HepG2 (cell line): ENCODE measurements around the gene NUCB1. TPM values are rescaled to one million over a fixed set of nuclear protein-coding genes. Genes with fewer than 3 reads are reported as not detected.

ENCODE experiments used
- EED ChIP-seq: sonication (generic); formaldehyde crosslinking; IDR thresholded peaks from 2 replicates; pipeline ENCODE4 v1.5.0; 2020; ENCODE audit warnings: mild to moderate bottlenecking, missing genetic modification reagents
- FIP1L1 ChIP-seq: fragments of 200-400 bp; formaldehyde crosslinking; IDR thresholded peaks from 2 replicates; pipeline ENCODE4 v1.6.1; 2018; ENCODE audit warnings: low read depth, mild to moderate bottlenecking, low read length, moderate library complexity, borderline replicate concordance; ENCODE audit not compliant: insufficient read depth
- KLF9 ChIP-seq: IDR thresholded peaks from 2 replicates; pipeline ENCODE4 v1.6.1; 2016; ENCODE audit warnings: low read depth
- LBX2 ChIP-seq: sonication (generic); formaldehyde crosslinking; IDR thresholded peaks from 2 replicates; pipeline ENCODE4 v1.5.0; 2020; ENCODE audit warnings: missing genetic modification reagents, mild to moderate bottlenecking, borderline replicate concordance
- MLX ChIP-seq: IDR thresholded peaks from 2 replicates; pipeline ENCODE4 v1.6.1; 2016
- MNT ChIP-seq: fragments of 450-650 bp; IDR thresholded peaks from 2 replicates; pipeline ENCODE4 v1.6.1; 2016
- MYPOP ChIP-seq: sonication (generic); formaldehyde crosslinking; IDR thresholded peaks from 2 replicates; pipeline ENCODE4 v1.8.1; 2023; ENCODE audit warnings: mild to moderate bottlenecking, moderate library complexity, missing genetic modification reagents
- RERE ChIP-seq: IDR thresholded peaks from 2 replicates; pipeline ENCODE4 v1.6.1; 2016; ENCODE audit warnings: low read depth, missing genetic modification reagents, missing compliant biosample characterization
- RFX1 ChIP-seq: fragments of 450-650 bp; IDR thresholded peaks from 2 replicates; pipeline ENCODE4 v1.6.1; 2017
- SMARCC2 ChIP-seq: fragments of 450-650 bp; IDR thresholded peaks from 2 replicates; pipeline ENCODE4 v1.6.1; 2017; ENCODE audit warnings: antibody characterized with exemption, mild to moderate bottlenecking
- TIGD3 ChIP-seq: sonication (generic); formaldehyde crosslinking; IDR thresholded peaks from 2 replicates; pipeline ENCODE4 v1.5.1; 2020; ENCODE audit warnings: mild to moderate bottlenecking, missing genetic modification reagents, borderline replicate concordance
- TRIM24 ChIP-seq: sonication (generic); formaldehyde crosslinking; IDR thresholded peaks from 2 replicates; pipeline ENCODE4 v1.8.0; 2022; ENCODE audit warnings: mild to moderate bottlenecking, missing genetic modification reagents
- WIZ ChIP-seq: sonication (generic); formaldehyde crosslinking; IDR thresholded peaks from 2 replicates; pipeline ENCODE4 v1.5.1; 2020; ENCODE audit warnings: mild to moderate bottlenecking, missing genetic modification reagents
- ZKSCAN1 ChIP-seq: fragments of 150-350 bp; IDR thresholded peaks from 2 replicates; pipeline ENCODE4 v1.6.1; 2014; ENCODE audit warnings: low read length
- ZNF33A ChIP-seq: sonication (generic); formaldehyde crosslinking; IDR thresholded peaks from 2 replicates; pipeline ENCODE4 v1.5.1; 2020; ENCODE audit warnings: missing genetic modification reagents, mild to moderate bottlenecking, moderate library complexity, borderline replicate concordance
- ZNF414 ChIP-seq: sonication (generic); formaldehyde crosslinking; IDR thresholded peaks from 2 replicates; pipeline ENCODE4 v1.5.0; 2020; ENCODE audit warnings: missing genetic modification reagents
- ZNF510 ChIP-seq: sonication (generic); formaldehyde crosslinking; IDR thresholded peaks from 2 replicates; pipeline ENCODE4 v1.4.0; 2020; ENCODE audit warnings: low read depth, mild to moderate bottlenecking, missing genetic modification reagents
- ZNF567 ChIP-seq: sonication (generic); formaldehyde crosslinking; IDR thresholded peaks from 2 replicates; pipeline ENCODE4 v1.8.1; 2023; ENCODE audit warnings: mild to moderate bottlenecking, missing genetic modification reagents, borderline replicate concordance
- ZNF570 ChIP-seq: sonication (generic); formaldehyde crosslinking; IDR thresholded peaks from 2 replicates; pipeline ENCODE4 v1.4.0; 2020; ENCODE audit warnings: mild to moderate bottlenecking, missing genetic modification reagents, borderline replicate concordance
- ZNF777 ChIP-seq: sonication (generic); formaldehyde crosslinking; IDR thresholded peaks from 2 replicates; pipeline ENCODE4 v1.4.0; 2020; ENCODE audit warnings: missing genetic modification reagents
- polyA plus RNA-seq, 8 experiments: library from polyadenylated mRNA; depleted of rRNA in 3 of 8; stranded (reverse) in 7 of 8; unstranded in 1 of 8; fragments of >200 nt; fragmentation: Illumina TruSeq in 4 of 8; extraction: Trizol in 4 of 8; gene quantifications; 2 replicates each; pipeline versions ENCODE4 v1.2.1 to v1.2.3, GENCODE V29; 2011 to 2016; ENCODE audit warnings: low read depth in 4 of 8, missing spikeins in 1 of 8, mixed read lengths in 1 of 8; ENCODE audit not compliant: insufficient read depth in 1 of 8
- total RNA-seq, 5 experiments: library from RNA; depleted of rRNA; stranded (reverse); fragments of >200 nt; fragmentation: Illumina TruSeq; extraction: Trizol; gene quantifications; 2 replicates each; pipeline ENCODE4 v1.2.3, GENCODE V29; 2016; ENCODE audit warnings: low read depth in 1 of 5

The NUCB1 gene
- total and polyA plus RNA-seq, 2 of the 13 experiments (the other 11 are each of a cell fraction or from before 2014, with no cell fraction given), result 82.3 to 106 TPM

GRCh38 chr19:48907671-48908070 is 7.6 kb downstream of the NUCB1 start (continued):
- no peak for TF ChIP-seq MNT
- no peak for TF ChIP-seq KLF9 (CRISPR knock-in tag)
- no peak for TF ChIP-seq TIGD3 (CRISPR knock-in tag)
- TF ChIP-seq ZKSCAN1, result no peak
- no peak for TF ChIP-seq ZNF567
- 0 out of 2 replicates have a peak, but pooled peaks have one; percentile 20 for TF ChIP-seq TRIM24 (CRISPR knock-in tag)
- no peak for TF ChIP-seq WIZ (CRISPR knock-in tag)
- TF ChIP-seq SMARCC2, result no peak
- TF ChIP-seq FIP1L1, result no peak
- peak; percentile 71; the same call in 1 of the 2 replicates for TF ChIP-seq MLX (CRISPR knock-in tag)
- TF ChIP-seq ZNF570 (CRISPR knock-in tag), result no peak
- peak; percentile 81; the same call in 1 of the 2 replicates for TF ChIP-seq ZNF414
- no peak for TF ChIP-seq LBX2 (CRISPR knock-in tag)
- TF ChIP-seq EED (CRISPR knock-in tag), result no peak
- no peak for TF ChIP-seq ZNF510 (CRISPR knock-in tag)
- peak; percentile 56; the same call in 1 of the 2 replicates for TF ChIP-seq RERE (CRISPR knock-in tag)
- 0 out of 2 replicates have a peak, but pooled peaks have one; percentile 35 for TF ChIP-seq MYPOP (CRISPR knock-in tag)
- no peak for TF ChIP-seq RFX1
- TF ChIP-seq ZNF777, result no peak
- no peak for TF ChIP-seq ZNF33A (CRISPR knock-in tag)
